ENCODE data around the gene PARPBP. TPM values are rescaled to one million over a fixed set of nuclear protein-coding genes. Genes with fewer than 3 reads are reported as not detected.

PARPBP gene
- total RNA-seq, 2 experiments from 2014 or later, result 32.9 to 48.3 TPM

DNA sequence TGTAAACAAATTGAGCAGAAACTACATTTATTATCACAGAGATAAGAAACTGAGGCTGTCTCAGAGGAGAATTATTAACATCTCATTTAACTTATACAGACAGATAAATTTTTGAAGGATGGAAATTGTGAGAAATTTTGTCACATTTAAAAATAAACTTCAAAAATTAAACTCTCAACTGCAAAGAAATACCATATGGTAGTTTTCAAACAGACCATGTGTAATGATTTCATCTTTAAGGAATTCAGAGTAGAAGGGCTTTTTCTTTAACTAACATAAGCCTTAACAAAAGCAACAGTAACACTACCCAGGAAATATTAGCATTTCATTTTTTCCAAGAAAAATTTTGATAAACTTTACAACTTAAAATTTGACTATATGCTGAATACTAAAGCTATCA is 26.7 kb upstream of the PARPBP start:
- no peak overlapping the region for H3K4me3 ChIP-seq (ENCODE audit: low read depth, low read length, poor library complexity, severe bottlenecking)
- no peaks in the 10 kb centered on the region for H4K20me1 ChIP-seq (ENCODE audit: insufficient read depth, low read length)
- no peak overlapping the region for H3K4me2 ChIP-seq (ENCODE audit: low read length)
- no peak for DNase-seq (ENCODE audit: low spot score)
- no peaks in the 10 kb centered on the region; the same call in 1 of the 2 replicates for H3K9me3 ChIP-seq (ENCODE audit: low read length)
- no peaks in the 10 kb centered on the region for H3K79me2 ChIP-seq (ENCODE audit: insufficient read depth, low read depth, low read length)
- no peak for TF ChIP-seq EZH2phosphoT487 (IDR thresholded peaks at IDR 0.05; ENCODE audit: borderline replicate concordance, low read depth, low read length)
- TF ChIP-seq, protein P1, sequence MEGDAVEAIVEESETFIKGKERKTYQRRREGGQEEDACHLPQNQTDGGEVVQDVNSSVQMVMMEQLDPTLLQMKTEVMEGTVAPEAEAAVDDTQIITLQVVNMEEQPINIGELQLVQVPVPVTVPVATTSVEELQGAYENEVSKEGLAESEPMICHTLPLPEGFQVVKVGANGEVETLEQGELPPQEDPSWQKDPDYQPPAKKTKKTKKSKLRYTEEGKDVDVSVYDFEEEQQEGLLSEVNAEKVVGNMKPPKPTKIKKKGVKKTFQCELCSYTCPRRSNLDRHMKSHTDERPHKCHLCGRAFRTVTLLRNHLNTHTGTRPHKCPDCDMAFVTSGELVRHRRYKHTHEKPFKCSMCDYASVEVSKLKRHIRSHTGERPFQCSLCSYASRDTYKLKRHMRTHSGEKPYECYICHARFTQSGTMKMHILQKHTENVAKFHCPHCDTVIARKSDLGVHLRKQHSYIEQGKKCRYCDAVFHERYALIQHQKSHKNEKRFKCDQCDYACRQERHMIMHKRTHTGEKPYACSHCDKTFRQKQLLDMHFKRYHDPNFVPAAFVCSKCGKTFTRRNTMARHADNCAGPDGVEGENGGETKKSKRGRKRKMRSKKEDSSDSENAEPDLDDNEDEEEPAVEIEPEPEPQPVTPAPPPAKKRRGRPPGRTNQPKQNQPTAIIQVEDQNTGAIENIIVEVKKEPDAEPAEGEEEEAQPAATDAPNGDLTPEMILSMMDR (conservative IDR thresholded peaks at IDR 0.05; ENCODE audit: low read length), result no peak
- peaks cover 61% of the 10 kb centered on the region for H3K36me3 ChIP-seq (ENCODE audit: insufficient read depth, low read length)
- H2AFZ ChIP-seq (ENCODE audit: low read length), result no peak overlapping the region
- ChIA-PET POLR2A (interaction anchor here (0.6 to 0.7 kb wide), 2 partner anchors 11 to 720 kb away, joined by 3 read pairs; no protein-coding TSS in a partner anchor), CTCF (ENCODE audit: unreplicated experiment) (no interaction called here)
- intact Hi-C loops (cut with micrococcal nuclease; ENCODE audit: unreplicated experiment), result loop anchor here (10.0 kb wide), 1 partner anchor 201 kb away; no protein-coding TSS in a partner anchor
- no TSS peak for BruUV-seq (replicated peaks)
- H3K4me1 ChIP-seq (ENCODE audit: insufficient read depth, low read length, poor library complexity, severe bottlenecking), result no peaks in the 10 kb centered on the region
- no peak overlapping the region for H3K27ac ChIP-seq (ENCODE audit: low read depth, low read length, poor library complexity, severe bottlenecking)
- H3K9me2 ChIP-seq (ENCODE audit: insufficient read depth, low read length), result no peaks in the 10 kb centered on the region

DNA sequence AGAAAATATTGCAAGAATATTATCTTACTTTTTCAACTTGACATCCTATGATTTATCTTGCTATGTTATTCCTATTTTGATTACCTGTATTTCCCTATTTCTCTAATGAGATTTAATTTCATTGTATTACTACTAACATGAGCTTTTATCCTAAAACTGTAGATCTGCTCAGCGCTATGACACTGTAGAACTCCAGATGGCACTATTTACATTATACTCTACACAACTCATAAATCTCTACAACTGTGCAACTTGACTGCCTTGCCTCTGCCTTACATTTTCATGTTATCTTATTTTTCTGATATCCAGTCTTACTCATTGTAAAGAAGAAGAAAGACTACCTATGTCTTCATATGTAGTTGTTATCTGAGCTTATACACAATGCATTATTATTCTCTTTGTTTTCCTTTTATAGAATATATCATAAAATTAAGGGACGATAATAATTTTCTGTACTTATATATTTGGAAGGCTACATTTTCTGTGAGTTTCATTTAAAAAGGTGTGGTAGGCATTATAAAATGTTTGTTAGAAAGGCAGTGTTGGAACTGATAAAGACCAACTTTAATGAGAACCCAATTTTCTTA is 24.2 kb upstream of the PARPBP start:
- no peak for TF ChIP-seq EZH2phosphoT487 (IDR thresholded peaks at IDR 0.05; ENCODE audit: borderline replicate concordance, low read depth, low read length)
- TF ChIP-seq, protein P1 (conservative IDR thresholded peaks at IDR 0.05; ENCODE audit: low read length), result peak; percentile 85
- Histone ChIP-seq H3K79me2 (ENCODE audit: insufficient read depth, low read depth, low read length) (no peaks in the 10 kb centered on the region), H3K27ac (ENCODE audit: low read depth, low read length, poor library complexity, severe bottlenecking) (no peak overlapping the region), H3K9me2 (ENCODE audit: insufficient read depth, low read length) (no peaks in the 10 kb centered on the region), H3K4me2 (ENCODE audit: low read length) (no peak overlapping the region), H2AFZ (ENCODE audit: low read length) (no peak overlapping the region), H3K4me3 (ENCODE audit: low read depth, low read length, poor library complexity, severe bottlenecking) (no peak overlapping the region), H3K4me1 (ENCODE audit: insufficient read depth, low read length, poor library complexity, severe bottlenecking) (no peaks in the 10 kb centered on the region), H3K36me3 (ENCODE audit: insufficient read depth, low read length) (peaks cover 69% of the 10 kb centered on the region), H3K9me3 (ENCODE audit: low read length) (no peaks in the 10 kb centered on the region), H4K20me1 (ENCODE audit: insufficient read depth, low read length) (no peaks in the 10 kb centered on the region)
- ChIA-PET CTCF (ENCODE audit: unreplicated experiment) (interaction anchor here (0.6 kb wide), 1 partner anchor 24 kb away, joined by 4 read pairs; no protein-coding TSS in a partner anchor), POLR2A (no interaction called here)
- intact Hi-C loops (cut with micrococcal nuclease; ENCODE audit: unreplicated experiment), result loop anchor here (2.0 to 10.0 kb wide), 3 partner anchors 199 to 672 kb away; no protein-coding TSS in a partner anchor
- DNase-seq (ENCODE audit: low spot score), result peak; percentile 42
- no TSS peak for BruUV-seq (replicated peaks)

DNA sequence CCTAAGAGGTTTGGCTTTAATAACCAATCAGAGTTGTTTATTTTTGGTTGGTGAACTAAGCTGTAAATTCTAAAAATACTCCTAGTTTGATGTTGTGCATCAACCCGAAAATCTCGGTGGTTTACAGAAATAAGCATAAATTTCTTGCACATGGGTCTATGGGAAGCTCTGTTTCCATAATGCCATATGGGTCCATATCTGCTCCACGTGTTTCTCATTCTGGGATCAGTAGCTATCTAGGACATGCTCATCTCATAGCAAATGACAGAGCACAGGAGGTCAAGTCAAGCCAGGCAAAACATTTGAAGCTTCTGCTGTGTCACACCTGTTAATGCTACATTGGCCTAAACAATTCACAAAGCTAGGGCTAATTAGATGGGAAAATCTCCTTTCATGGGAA is 23.1 kb upstream of the PARPBP start:
- CTCF ChIA-PET (ENCODE audit: unreplicated experiment), result no interaction called here
- intact Hi-C loops (cut with micrococcal nuclease; ENCODE audit: unreplicated experiment), result loop anchor here (5.0 to 10.0 kb wide), 2 partner anchors 198 to 670 kb away; no protein-coding TSS in a partner anchor
- H3K36me3 ChIP-seq (ENCODE audit: insufficient read depth, low read length), result peaks cover 70% of the 10 kb centered on the region
- H4K20me1 ChIP-seq (ENCODE audit: insufficient read depth, low read length), result no peaks in the 10 kb centered on the region
- H3K4me1 ChIP-seq (ENCODE audit: insufficient read depth, low read length, poor library complexity, severe bottlenecking), result no peaks in the 10 kb centered on the region
- no peak overlapping the region for H2AFZ ChIP-seq (ENCODE audit: low read length)
- TF ChIP-seq, protein P1 (conservative IDR thresholded peaks at IDR 0.05; ENCODE audit: low read length), result no peak
- no peak for TF ChIP-seq EZH2phosphoT487 (IDR thresholded peaks at IDR 0.05; ENCODE audit: borderline replicate concordance, low read depth, low read length)
- no peaks in the 10 kb centered on the region for H3K9me3 ChIP-seq (ENCODE audit: low read length)
- H3K79me2 ChIP-seq (ENCODE audit: insufficient read depth, low read depth, low read length), result no peaks in the 10 kb centered on the region
- BruUV-seq (replicated peaks), result no TSS peak
- no peaks in the 10 kb centered on the region for H3K9me2 ChIP-seq (ENCODE audit: insufficient read depth, low read length)
- H3K27ac ChIP-seq (ENCODE audit: low read depth, low read length, poor library complexity, severe bottlenecking), result no peak overlapping the region
- no peak overlapping the region for H3K4me2 ChIP-seq (ENCODE audit: low read length)
- no peak for DNase-seq (ENCODE audit: low spot score)
- POLR2A ChIA-PET, result interaction anchor here (1.0 kb wide), 1 partner anchor 670 kb away, joined by 3 read pairs; no protein-coding TSS in a partner anchor
- H3K4me3 ChIP-seq (ENCODE audit: low read depth, low read length, poor library complexity, severe bottlenecking), result no peak overlapping the region
